22Rv1 (cell line): Measurements from ENCODE around the gene TMPRSS5.

Source experiments
- ZFX ChIP-seq: fragments of 450-650 bp; IDR thresholded peaks from 2 replicates; pipeline ENCODE4 v1.6.1; 2017; ENCODE audit warnings: antibody characterized with exemption, borderline replicate concordance
- TF ChIP-seq, protein P1 (sequence below): fragments of 450-650 bp; IDR thresholded peaks from 2 replicates; pipeline ENCODE4 v1.5.1; 2017; ENCODE audit warnings: mild to moderate bottlenecking

DNA sequence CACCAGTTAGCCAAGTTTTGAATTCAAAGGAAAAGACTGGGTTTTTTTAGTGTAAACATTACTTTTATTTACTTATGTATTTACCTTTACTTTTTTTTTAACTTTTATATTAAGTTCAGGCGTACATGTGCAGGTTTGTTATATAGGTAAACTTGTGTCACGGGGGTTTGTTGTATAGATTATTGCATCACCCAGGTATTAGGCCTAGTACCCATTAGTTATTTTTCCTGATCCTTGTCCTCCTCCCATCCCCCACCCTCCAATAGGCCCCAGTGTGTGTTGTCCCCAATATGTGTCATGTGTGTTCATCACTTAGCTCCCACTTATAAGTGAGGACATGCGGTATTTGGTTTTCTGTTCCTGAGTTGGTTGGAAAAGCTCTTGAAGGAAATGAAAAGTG lies 46.8 kb upstream of the TMPRSS5 start:
- TF ChIP-seq, protein P1, sequence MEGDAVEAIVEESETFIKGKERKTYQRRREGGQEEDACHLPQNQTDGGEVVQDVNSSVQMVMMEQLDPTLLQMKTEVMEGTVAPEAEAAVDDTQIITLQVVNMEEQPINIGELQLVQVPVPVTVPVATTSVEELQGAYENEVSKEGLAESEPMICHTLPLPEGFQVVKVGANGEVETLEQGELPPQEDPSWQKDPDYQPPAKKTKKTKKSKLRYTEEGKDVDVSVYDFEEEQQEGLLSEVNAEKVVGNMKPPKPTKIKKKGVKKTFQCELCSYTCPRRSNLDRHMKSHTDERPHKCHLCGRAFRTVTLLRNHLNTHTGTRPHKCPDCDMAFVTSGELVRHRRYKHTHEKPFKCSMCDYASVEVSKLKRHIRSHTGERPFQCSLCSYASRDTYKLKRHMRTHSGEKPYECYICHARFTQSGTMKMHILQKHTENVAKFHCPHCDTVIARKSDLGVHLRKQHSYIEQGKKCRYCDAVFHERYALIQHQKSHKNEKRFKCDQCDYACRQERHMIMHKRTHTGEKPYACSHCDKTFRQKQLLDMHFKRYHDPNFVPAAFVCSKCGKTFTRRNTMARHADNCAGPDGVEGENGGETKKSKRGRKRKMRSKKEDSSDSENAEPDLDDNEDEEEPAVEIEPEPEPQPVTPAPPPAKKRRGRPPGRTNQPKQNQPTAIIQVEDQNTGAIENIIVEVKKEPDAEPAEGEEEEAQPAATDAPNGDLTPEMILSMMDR = no peak
- no peak for TF ChIP-seq ZFX
